Progenitor cell of endocrine pancreas (in vitro differentiated cells): ENCODE data around the gene ZC3H12D. TPM values are rescaled to one million over a fixed set of nuclear protein-coding genes. Genes with fewer than 3 reads are reported as not detected.
"Not testable (repeated sequence)": the region's sequence is repeated elsewhere in the genome, so short reads cannot be mapped to it uniquely, and the experiment has no call there.

Experiments used
- DNase-seq: peaks from one replicate; pipeline ENCODE4 v3.0.0; 2021; ENCODE audit warnings: low spot score; ENCODE audit not compliant: unreplicated experiment
- H3K27ac Mint-ChIP-seq: 2 replicates; pipeline ENCODE4 v1.8.0; 2021; ENCODE audit warnings: mild to moderate bottlenecking, moderate library complexity, mixed read lengths
- H3K27me3 Mint-ChIP-seq: 2 replicates; pipeline ENCODE4 v1.8.0; 2021; ENCODE audit warnings: mixed read lengths
- H3K36me3 Mint-ChIP-seq: 2 replicates; pipeline ENCODE4 v1.8.0; 2022; ENCODE audit warnings: mixed read lengths; ENCODE audit not compliant: insufficient read depth
- H3K4me1 Mint-ChIP-seq: 2 replicates; pipeline ENCODE4 v1.8.0; 2021; ENCODE audit warnings: low read depth, mixed read lengths
- H3K4me3 Mint-ChIP-seq: 2 replicates; pipeline ENCODE4 v1.8.0; 2021; ENCODE audit warnings: low read depth, mild to moderate bottlenecking, moderate library complexity, mixed read lengths
- H3K9me3 Mint-ChIP-seq: 2 replicates; pipeline ENCODE4 v1.8.0; 2021; ENCODE audit warnings: low read depth, mixed read lengths
- total RNA-seq: library from RNA; stranded (reverse); gene quantifications from 2 replicates; pipeline ENCODE4 v1.2.1, GENCODE V29; 2021
- TF ChIP-seq, protein P1 (sequence below): fragments of 200-600 bp; sonication (generic); IDR thresholded peaks from one replicate; pipeline ENCODE4 v1.5.0; 2021; ENCODE audit warnings: antibody characterized with exemption, mild to moderate bottlenecking; ENCODE audit not compliant: unreplicated experiment

Gene ZC3H12D
- total RNA-seq, 1 donor from 2014 or later, result 0.48 TPM

- Mint-ChIP-seq H3K4me3 (no peak overlapping the region), H3K27ac (no peak overlapping the region), H3K4me1 (no peaks in the 10 kb centered on the region), H3K36me3 (no peaks in the 10 kb centered on the region), H3K27me3 (no peaks in the 10 kb centered on the region), H3K9me3 (no peaks in the 10 kb centered on the region)
- no peak for DNase-seq
- TF ChIP-seq, protein P1, sequence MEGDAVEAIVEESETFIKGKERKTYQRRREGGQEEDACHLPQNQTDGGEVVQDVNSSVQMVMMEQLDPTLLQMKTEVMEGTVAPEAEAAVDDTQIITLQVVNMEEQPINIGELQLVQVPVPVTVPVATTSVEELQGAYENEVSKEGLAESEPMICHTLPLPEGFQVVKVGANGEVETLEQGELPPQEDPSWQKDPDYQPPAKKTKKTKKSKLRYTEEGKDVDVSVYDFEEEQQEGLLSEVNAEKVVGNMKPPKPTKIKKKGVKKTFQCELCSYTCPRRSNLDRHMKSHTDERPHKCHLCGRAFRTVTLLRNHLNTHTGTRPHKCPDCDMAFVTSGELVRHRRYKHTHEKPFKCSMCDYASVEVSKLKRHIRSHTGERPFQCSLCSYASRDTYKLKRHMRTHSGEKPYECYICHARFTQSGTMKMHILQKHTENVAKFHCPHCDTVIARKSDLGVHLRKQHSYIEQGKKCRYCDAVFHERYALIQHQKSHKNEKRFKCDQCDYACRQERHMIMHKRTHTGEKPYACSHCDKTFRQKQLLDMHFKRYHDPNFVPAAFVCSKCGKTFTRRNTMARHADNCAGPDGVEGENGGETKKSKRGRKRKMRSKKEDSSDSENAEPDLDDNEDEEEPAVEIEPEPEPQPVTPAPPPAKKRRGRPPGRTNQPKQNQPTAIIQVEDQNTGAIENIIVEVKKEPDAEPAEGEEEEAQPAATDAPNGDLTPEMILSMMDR, result no peak
Observed at GRCh38 chr6:149500096-149500495, 15.3 kb upstream of the ZC3H12D start.

GRCh38 chr6:149499066-149499465 is 14.3 kb upstream of the ZC3H12D start:
- Mint-ChIP-seq H3K4me1 (no peaks in the 10 kb centered on the region), H3K9me3 (no peaks in the 10 kb centered on the region), H3K27me3 (no peaks in the 10 kb centered on the region), H3K36me3 (no peaks in the 10 kb centered on the region), H3K4me3 (no peak overlapping the region), H3K27ac (no peak overlapping the region)
- TF ChIP-seq, protein P1, result no peak
- DNase-seq, result no peak

DNA sequence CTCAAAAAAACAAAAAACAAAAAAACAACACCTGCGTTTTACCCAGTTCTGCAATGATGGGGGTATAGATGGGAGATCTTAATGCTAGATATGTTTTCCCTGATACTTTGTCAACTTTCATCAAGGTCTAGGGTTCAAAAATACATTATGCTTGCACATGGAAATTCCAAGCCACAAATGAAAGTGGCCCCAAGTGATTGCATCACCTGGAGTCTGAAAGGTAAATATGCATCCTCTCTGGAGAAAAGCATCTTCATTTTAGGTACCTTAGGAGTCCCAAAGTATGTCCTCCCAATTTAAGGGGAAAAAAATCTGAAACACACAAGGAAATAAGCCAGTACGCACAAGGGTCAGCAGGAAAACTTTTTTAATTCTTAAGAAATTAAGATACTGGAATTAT is 12.6 kb upstream of the ZC3H12D start:
- peaks cover 2% of the 10 kb centered on the region for H3K4me1 Mint-ChIP-seq
- no peaks in the 10 kb centered on the region for H3K36me3 Mint-ChIP-seq
- H3K27ac Mint-ChIP-seq, result no peak overlapping the region
- no peak for DNase-seq
- no peaks in the 10 kb centered on the region for H3K9me3 Mint-ChIP-seq
- no peak overlapping the region for H3K4me3 Mint-ChIP-seq
- no peaks in the 10 kb centered on the region for H3K27me3 Mint-ChIP-seq
- TF ChIP-seq, protein P1, result no peak

GRCh38 chr6:149496597-149496996 is 11.8 kb upstream of the ZC3H12D start:
- H3K4me3 Mint-ChIP-seq, H3K27ac Mint-ChIP-seq, H3K36me3 Mint-ChIP-seq, H3K27me3 Mint-ChIP-seq, H3K4me1 Mint-ChIP-seq, DNase-seq, H3K9me3 Mint-ChIP-seq: not testable (repeated sequence)

DNA sequence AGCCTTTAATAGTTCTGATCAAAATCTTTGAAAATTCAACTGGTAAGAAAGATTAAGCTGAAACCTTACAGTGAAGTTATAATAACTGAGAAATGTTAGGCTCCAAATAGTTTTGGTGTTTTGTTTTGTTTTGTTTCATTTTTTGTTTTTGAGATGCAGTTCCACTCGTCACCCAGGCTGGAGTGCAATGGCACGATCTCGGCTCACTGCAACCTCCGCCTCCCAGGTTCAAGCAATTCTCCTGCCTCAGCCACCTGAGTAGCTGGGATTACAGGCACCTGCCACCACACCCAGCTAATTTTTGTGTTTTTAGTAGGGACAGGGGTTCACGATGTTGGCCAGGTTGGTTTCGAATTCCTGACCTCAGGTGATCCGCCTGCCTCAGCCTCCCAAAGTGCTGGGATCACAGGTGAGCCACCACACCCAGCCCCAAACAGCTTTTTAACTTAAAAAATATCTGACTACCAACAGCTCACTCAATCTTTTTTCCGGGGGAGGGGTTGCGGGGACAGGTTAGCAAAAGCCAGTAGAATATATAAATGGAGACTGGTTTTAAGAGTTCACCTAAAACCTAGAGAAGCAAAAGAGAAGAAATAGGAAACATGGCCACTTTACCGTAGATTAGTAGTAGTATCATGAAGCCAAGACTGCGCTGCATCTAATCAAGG is 10.7 kb upstream of the ZC3H12D start:
- not testable (repeated sequence) for H3K27me3 Mint-ChIP-seq, H3K4me3 Mint-ChIP-seq, H3K4me1 Mint-ChIP-seq, H3K9me3 Mint-ChIP-seq, H3K36me3 Mint-ChIP-seq, H3K27ac Mint-ChIP-seq, DNase-seq

DNA sequence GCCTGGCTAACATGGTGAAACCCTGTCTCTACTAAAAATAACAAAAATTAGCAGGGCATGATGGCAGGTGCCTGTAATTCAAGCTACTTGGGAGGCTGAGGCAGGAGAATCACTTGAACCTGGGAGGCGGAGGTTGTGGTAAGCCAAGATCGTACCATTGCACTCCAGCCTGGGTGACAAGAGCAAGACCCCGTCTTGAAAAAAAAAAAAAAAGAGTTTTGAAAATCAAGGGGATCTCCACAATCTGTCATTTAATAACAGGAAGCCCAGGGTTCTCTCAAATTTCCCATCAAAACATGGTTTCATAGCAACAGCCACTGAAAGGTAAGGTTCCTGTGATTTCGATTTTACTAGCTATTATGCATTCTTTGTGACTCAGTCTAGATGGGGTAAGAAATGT is 10.0 kb upstream of the ZC3H12D start:
- H3K4me3 Mint-ChIP-seq, DNase-seq, H3K36me3 Mint-ChIP-seq, H3K9me3 Mint-ChIP-seq, H3K27ac Mint-ChIP-seq, H3K4me1 Mint-ChIP-seq, H3K27me3 Mint-ChIP-seq: not testable (repeated sequence)

DNA sequence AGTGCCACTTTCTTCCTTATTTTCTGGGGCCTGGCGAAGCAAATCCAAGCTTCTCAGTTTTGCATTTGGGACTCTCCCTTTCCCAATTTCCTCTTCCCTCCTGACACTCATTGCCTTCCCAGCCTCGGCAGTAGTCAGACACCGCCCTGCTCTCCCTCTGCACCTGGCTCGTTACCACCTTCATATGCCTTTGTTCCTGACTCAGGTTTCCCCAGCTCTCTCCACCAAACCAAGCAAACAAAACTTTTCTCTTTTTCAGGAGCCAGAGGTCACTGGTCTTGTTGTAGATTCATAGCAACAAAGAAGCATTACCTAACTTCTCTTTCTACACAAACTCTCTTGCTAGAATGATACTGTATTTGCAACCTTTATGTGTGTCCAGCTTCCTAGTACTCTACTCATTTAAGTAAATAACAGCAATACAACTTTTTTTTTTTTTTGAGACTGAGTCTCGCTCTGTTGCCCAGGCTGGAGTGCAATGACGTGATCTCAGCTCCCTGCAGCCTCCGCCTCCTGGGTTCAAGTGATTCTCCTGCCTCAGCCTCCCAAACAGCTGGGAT is 9.0 kb upstream of the ZC3H12D start:
- DNase-seq, result no peak
- H3K27me3 Mint-ChIP-seq, result no peaks in the 10 kb centered on the region
- H3K4me3 Mint-ChIP-seq, result no peak overlapping the region
- H3K36me3 Mint-ChIP-seq, result no peaks in the 10 kb centered on the region
- peaks cover 2% of the 10 kb centered on the region for H3K4me1 Mint-ChIP-seq
- H3K9me3 Mint-ChIP-seq, result no peaks in the 10 kb centered on the region
- H3K27ac Mint-ChIP-seq, result no peak overlapping the region
- TF ChIP-seq, protein P1, result no peak
